ENCODE data around the gene THSD4. TPM values are rescaled to one million over a fixed set of nuclear protein-coding genes. Genes with fewer than 3 reads are reported as not detected.

THSD4 gene
- total and polyA plus RNA-seq, 4 donors = 6.0 to 42.4 (median 18.5) TPM

DNA sequence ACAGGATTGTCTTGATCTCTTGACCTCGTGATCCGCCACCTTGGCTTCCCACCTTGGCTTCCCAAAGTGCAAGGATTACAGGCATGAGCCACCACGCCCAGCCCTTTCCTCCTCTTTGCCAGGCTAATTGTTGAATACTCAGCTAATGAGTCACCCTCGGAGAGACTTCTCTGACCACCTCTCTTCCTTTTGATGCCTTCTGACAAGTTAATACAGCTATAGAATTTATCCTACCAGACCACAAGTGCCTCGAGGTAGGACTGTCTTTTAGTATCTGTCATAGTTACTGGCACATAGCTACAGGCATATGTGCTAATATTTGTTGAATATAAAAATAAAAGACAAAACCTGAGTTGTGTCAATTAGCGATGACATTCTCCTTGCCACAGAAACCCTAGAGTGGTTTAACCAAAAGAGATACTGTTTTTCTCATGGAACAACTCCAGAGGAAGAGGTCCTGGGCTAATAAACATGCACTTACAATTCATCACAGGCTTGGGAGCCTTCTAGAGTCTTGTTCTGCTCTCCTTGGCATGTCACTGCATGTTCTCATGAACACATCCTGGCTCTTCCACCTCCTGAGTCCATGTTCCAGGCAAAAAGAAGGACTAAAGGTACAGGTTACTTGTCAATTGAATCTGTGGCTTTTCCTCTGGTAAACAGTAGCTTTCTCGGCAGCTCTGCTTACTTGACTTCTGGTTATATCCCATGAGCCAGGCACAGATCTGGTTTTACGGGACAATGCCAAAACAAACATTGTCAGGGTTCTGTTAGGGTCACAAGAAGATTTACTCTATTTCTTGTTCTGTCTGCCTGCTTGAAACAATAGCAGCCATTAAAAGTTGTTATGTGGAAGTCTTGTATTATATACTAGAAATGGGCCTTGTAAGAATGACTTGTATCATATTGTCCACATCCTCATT is 332.3 kb downstream of the THSD4 start:
- H3K4me1 ChIP-seq (ENCODE audit: control insufficient read depth in 5 of 5, insufficient read depth in 5 of 5, low read length in 5 of 5) = peaks cover 0 to 8% (median 0%) of the 10 kb centered on the region in 5 donors
- peak overlapping the region; percentile 0 to 1 for H3K27ac ChIP-seq (ENCODE audit: low read depth in 1 of 2, low read length in 1 of 2)
- H3K9ac ChIP-seq (ENCODE audit: insufficient read depth in 1 of 2, low read length in 2 of 2) = no peak overlapping the region
- ATAC-seq (ENCODE audit: insufficient read depth, low FRiP score) (no peak), DNase-seq (no peak)
- no peaks in the 10 kb centered on the region for H3K9me3 ChIP-seq (ENCODE audit: control insufficient read depth in 4 of 4, insufficient read depth in 3 of 4, low read length in 3 of 4)
- TF ChIP-seq, protein P1, sequence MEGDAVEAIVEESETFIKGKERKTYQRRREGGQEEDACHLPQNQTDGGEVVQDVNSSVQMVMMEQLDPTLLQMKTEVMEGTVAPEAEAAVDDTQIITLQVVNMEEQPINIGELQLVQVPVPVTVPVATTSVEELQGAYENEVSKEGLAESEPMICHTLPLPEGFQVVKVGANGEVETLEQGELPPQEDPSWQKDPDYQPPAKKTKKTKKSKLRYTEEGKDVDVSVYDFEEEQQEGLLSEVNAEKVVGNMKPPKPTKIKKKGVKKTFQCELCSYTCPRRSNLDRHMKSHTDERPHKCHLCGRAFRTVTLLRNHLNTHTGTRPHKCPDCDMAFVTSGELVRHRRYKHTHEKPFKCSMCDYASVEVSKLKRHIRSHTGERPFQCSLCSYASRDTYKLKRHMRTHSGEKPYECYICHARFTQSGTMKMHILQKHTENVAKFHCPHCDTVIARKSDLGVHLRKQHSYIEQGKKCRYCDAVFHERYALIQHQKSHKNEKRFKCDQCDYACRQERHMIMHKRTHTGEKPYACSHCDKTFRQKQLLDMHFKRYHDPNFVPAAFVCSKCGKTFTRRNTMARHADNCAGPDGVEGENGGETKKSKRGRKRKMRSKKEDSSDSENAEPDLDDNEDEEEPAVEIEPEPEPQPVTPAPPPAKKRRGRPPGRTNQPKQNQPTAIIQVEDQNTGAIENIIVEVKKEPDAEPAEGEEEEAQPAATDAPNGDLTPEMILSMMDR (IDR thresholded peaks at IDR 0.05; ENCODE audit: control extremely low read depth, extremely low read depth) = no peak
- 72 to 85% methylated on average over 8 of the region's 8 CpGs for WGBS, 2 donors
- H3K27me3 ChIP-seq (ENCODE audit: control insufficient read depth in 3 of 3, insufficient read depth in 3 of 3, low read length in 2 of 3) = no peaks in the 10 kb centered on the region
- H3K4me3 ChIP-seq = no peak overlapping the region
- no peaks in the 10 kb centered on the region for H3K36me3 ChIP-seq (ENCODE audit: control insufficient read depth in 4 of 4, insufficient read depth in 4 of 4, low read length in 4 of 4)

DNA sequence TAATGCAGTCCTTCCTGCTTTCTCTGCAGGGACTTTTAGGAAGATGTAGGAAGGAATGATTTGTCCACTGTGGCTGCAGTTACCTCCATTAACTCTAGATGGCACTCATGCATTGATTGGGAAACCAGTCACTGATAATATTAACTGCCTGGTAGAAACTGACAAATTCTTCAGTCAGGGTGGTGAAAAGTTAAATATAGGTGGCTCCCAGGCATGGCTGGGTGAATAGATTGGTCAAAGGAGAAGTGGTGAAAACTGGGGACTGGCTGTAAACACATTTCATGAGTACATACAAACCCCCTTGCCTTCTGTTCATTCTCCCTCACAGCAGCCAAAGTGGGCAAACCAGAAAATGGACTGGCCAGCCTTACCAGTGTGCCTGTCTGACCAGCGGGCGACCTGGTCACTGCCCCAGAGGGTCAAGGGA is 333.4 kb downstream of the THSD4 start:
- no peak for ATAC-seq (ENCODE audit: insufficient read depth, low FRiP score)
- peak overlapping the region in 1 of 2 donors; percentile 5 for H3K27ac ChIP-seq (ENCODE audit: low read depth in 1 of 2, low read length in 1 of 2)
- WGBS, 2 donors = 82 to 86% methylated on average over 2 of the region's 2 CpGs
- H3K36me3 ChIP-seq (ENCODE audit: control insufficient read depth in 4 of 4, insufficient read depth in 4 of 4, low read length in 4 of 4) = no peaks in the 10 kb centered on the region
- H3K9ac ChIP-seq (ENCODE audit: insufficient read depth in 1 of 2, low read length in 2 of 2) = no peak overlapping the region
- TF ChIP-seq, protein P1 (IDR thresholded peaks at IDR 0.05; ENCODE audit: control extremely low read depth, extremely low read depth) = peak; percentile 73
- H3K27me3 ChIP-seq (ENCODE audit: control insufficient read depth in 3 of 3, insufficient read depth in 3 of 3, low read length in 2 of 3) = no peaks in the 10 kb centered on the region
- H3K9me3 ChIP-seq (ENCODE audit: control insufficient read depth in 4 of 4, insufficient read depth in 3 of 4, low read length in 3 of 4) = no peaks in the 10 kb centered on the region
- H3K4me3 ChIP-seq = no peak overlapping the region
- peak; percentile 74 to 87 (median 85) for DNase-seq
- H3K4me1 ChIP-seq (ENCODE audit: control insufficient read depth in 5 of 5, insufficient read depth in 5 of 5, low read length in 5 of 5) = peaks cover 0 to 10% (median 2%) of the 10 kb centered on the region in 5 donors

DNA sequence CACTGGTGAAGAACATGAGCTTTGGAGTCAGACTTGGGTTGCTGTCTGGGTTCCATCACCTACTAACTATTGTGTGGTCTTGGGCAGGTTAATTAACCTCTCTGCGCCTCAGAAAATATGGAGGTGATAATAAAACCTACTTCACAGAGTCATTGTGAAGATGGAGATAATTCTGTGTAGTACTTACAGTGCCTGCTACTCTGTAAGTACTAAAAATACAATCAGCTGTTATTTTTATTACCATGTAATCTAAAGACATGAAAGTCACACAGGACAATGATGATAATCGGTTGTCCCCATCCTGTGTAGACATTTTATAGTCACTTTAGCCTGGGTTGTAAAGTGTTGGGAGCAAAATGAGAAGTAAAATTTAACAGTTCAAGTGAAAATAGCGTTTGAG is 334.1 kb downstream of the THSD4 start:
- no peak for ATAC-seq (ENCODE audit: insufficient read depth, low FRiP score)
- 66 to 89% methylated on average over 3 of the region's 3 CpGs for WGBS, 2 donors
- Histone ChIP-seq H3K4me3 (no peak overlapping the region), H3K4me1 (ENCODE audit: control insufficient read depth in 5 of 5, insufficient read depth in 5 of 5, low read length in 5 of 5) (peaks cover 0 to 11% (median 2%) of the 10 kb centered on the region in 5 donors), H3K9me3 (ENCODE audit: control insufficient read depth in 4 of 4, insufficient read depth in 3 of 4, low read length in 3 of 4) (no peaks in the 10 kb centered on the region), H3K27me3 (ENCODE audit: control insufficient read depth in 3 of 3, insufficient read depth in 3 of 3, low read length in 2 of 3) (no peaks in the 10 kb centered on the region), H3K9ac (ENCODE audit: insufficient read depth in 1 of 2, low read length in 2 of 2) (no peak overlapping the region), H3K27ac (ENCODE audit: low read depth in 1 of 2, low read length in 1 of 2) (peak overlapping the region in 1 of 2 donors; percentile 5), H3K36me3 (ENCODE audit: control insufficient read depth in 4 of 4, insufficient read depth in 4 of 4, low read length in 4 of 4) (no peaks in the 10 kb centered on the region)
- DNase-seq = no peak
- TF ChIP-seq, protein P1 (IDR thresholded peaks at IDR 0.05; ENCODE audit: control extremely low read depth, extremely low read depth) = no peak

All from lung (tissue), 12 donors.